ENCODE data around the gene MYD88. TPM values are rescaled to one million over a fixed set of nuclear protein-coding genes. Genes with fewer than 3 reads are reported as not detected.

Gene MYD88
- total RNA-seq, 1 donor from 2014 or later, result 74.7 TPM

DNA sequence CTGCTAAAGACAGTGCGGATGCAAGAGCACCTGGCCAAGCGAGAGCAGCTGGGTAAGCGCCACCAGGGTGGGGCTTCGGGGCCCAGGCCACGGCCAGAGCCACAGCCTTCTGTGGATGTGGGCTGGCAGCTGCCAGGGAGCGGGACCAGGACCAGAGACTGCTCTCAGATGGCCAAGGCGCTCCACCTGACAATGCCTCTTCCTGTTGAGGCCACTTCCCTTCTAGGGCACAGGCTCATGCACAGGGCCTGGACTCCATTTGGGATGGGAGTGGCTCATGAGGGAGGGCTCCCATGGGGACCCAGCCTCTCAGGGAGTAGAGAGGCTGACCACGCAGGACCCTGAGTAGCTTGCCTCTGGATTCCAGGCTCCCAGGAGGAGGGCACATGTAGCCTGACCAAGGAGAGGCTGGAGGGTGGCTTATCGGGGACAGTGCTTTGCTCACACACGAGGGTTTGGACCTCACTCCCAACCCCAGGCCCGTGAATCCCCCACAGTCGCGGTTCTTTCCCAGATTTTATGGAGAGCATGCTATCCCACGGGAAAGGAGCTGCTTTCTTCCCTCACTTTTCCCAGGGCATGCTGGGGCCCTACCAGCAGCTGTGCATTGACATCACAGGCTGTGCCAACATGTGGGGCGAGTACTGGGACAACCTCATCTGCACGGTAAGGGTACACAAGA is 26.6 kb upstream of the MYD88 start:
- intact Hi-C loops (cut with micrococcal nuclease), result no loop called here

DNA sequence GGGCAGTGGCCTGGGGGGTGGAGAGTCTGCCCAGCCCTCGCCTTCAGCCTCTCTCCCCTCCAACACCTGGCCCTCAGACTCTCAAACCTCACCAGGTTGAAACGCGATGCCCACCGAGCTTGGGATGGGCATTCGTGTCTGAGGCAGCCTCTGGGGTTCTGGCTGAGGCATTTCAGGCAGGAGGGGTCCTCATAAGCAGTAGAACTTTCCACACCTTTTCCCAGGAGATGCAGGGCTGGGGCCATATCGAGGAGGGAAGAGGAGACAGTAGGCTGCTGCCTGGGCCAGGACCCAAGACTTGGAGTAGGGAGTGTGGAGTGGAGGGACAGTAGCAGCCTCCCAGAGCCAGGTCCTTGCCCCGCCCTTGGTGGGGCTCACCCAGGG is 26.1 kb upstream of the MYD88 start:
- intact Hi-C loops (cut with micrococcal nuclease), result no loop called here

DNA sequence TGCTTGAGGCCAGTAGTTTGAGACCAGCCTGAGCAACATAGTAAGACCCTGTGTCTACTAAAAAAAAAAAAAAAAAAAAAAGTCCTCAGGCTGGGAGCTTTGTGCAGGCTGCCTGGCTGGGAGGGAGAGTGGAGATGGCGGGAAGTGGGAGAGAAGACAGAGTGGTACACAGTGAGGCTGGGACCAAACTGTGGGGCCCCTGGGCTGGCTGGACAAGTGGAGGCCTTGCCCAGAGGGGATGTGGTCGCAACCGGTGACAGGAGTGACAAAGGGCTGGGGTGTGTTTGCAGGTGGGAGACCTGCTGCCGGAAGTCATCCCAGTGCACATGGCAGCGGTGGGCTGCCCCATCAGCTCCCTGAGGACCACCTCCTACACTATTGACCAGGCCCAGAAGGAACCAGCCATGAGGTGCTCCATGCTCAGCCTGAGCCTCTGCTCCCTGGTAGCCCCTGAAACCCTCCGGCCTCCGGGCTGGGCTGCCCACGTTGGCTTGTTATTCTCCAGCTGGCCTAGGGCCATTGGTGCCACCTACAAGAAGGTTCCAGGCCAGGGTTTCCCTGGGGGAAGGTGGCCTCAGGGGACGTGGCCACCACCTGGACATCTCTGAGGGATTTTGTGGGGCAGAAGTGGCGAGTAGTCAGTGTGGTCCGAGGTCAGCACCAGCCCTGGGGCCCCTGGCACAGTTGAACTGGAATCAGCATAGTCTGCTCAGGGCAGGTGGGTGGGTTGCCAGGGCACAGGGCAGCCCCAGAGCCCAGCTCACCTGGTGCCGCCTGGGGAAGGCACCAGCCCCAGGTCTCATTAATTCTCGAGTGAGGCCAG is 24.2 kb upstream of the MYD88 start:
- intact Hi-C loops (cut with micrococcal nuclease), result no loop called here

DNA sequence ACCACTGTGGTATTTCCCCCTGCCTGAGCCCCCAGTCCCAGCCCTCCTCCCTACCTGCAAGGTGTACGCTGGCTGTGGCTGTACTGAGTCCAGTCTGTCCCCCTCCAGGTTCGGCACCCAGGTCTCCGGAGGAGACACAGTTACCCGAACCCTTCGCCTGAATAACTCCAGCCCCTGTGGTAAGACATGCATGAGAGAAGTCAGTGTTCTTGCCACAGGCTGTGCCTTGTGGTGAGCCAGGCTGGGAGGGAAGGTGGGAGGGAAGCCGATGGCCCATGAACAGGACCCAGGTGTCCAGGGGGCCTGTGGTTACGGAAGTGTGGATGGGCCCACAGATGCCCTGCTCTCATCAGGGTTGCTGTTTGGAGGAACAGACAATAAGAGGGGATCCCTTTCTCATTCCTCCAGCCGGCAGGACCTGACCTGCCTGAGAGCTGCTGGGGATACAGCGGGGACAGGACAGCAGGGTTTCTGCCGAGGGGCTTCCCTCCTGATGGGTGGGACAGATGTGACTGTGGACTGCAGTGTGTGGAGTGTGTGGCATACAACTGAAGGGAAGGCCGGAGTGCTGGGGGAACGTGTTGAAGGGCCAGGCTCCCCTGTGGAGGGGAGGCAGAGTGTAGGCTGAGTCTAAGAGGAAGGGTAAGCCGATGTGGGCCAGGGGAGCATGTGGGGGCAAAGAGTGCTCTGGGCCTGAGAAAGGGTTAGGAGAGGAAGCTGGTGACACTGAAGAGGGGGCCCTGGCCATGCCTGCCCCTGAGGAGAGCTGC is 23.4 kb upstream of the MYD88 start:
- intact Hi-C loops (cut with micrococcal nuclease), result loop anchor here (5.0 kb wide), 2 partner anchors 142 to 537 kb away; no protein-coding TSS in a partner anchor

DNA sequence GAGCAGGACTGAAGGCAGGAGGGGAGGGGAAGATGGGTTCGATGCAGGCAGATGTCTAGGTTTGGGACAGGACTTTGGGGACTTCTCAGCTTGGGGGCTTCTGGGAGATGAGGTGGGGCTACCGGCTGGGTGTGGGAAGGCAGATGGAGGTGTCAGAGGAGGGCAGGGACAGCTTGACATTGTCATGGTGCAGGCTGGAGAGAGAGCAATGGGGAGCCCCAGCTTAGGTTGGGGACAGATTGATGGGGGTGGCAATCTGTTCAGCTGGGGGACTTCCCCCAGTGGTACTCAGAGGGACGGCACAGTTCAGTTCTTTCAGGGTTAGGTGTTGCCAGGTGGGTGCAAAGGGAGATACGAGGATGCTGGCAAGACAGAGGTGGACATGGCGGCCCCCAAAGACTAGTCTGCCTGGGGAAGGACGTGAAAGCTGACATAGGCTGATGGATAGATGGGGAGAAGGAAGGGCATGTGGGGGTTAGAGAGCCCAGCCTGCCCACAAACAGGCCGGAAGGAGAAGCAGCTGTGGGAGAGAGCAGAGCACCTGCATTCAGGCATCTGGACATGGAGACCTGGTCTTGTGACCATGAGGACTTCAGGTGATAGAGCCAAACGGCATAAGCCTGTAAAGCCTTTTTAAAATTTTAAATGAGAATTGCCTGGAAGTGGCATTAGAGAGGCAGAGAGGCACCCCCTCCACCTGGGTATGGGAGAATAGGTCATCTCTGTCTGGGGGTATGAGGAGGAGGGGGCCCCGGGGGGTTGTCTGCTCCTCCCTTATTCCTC is 22.6 kb upstream of the MYD88 start:
- intact Hi-C loops (cut with micrococcal nuclease), result loop anchor here (5.0 kb wide), 2 partner anchors 141 to 536 kb away; no protein-coding TSS in a partner anchor

DNA sequence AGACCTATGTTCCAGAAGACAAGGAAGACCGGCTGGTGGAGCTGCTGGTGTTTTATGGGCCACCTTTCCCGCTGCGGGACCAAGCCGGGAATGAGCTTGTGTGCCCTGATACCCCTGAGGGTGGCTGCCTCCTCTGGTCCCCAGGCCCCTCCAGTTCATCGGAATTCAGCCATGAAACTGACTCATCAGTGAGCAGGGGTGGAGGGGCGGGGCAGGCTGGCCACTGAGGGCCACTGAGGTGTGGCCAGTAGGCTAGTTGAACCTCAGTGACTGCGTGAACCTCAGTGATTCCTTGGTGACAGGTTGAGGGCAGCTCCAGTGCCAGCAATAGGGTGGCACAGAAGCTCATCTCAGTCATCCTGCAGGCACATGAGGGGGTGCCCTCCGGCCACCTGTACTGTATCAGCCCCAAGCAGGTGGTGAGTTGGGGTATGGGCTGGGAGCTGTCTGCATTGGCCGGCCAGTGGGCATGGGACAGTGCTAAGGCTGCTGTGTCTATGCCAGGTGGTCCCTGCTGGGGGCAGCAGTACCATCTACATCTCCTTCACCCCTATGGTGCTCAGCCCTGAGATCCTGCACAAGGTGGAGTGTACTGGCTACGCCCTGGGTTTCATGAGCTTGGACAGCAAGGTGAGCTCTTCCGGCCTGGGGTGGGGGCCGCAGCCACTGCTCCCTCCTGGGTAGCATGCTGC is 21.8 kb upstream of the MYD88 start:
- intact Hi-C loops (cut with micrococcal nuclease), result loop anchor here (5.0 kb wide), 2 partner anchors 141 to 536 kb away; no protein-coding TSS in a partner anchor

DNA sequence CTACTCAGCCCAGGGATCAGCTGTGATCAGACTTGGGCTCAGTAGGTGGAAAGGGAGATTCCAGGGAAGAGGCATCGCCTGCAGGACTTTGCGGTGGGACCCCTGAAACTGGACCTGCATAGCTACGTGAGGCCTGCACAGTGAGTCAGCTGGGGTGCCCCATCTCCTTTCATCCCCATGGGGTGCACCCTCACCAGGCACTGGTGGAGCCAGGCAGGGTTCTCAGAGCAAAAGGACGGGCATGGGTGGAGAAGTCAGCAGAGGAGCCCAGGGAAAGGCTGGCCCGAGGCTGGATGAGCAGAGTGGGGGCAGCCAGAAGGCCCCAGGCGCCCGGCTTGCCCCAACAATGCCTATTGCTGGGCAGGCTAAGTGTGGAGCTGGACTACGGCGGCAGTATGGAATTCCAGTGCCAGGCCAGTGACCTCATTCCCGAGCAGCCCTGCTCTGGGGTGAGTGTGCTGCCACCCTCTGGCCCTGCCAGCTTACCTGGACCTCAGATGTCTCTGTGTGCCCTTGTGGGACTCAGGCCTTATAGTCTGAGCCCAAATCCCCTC is 21.2 kb upstream of the MYD88 start:
- intact Hi-C loops (cut with micrococcal nuclease), result loop anchor here (5.0 kb wide), 2 partner anchors 140 to 535 kb away; no protein-coding TSS in a partner anchor

DNA sequence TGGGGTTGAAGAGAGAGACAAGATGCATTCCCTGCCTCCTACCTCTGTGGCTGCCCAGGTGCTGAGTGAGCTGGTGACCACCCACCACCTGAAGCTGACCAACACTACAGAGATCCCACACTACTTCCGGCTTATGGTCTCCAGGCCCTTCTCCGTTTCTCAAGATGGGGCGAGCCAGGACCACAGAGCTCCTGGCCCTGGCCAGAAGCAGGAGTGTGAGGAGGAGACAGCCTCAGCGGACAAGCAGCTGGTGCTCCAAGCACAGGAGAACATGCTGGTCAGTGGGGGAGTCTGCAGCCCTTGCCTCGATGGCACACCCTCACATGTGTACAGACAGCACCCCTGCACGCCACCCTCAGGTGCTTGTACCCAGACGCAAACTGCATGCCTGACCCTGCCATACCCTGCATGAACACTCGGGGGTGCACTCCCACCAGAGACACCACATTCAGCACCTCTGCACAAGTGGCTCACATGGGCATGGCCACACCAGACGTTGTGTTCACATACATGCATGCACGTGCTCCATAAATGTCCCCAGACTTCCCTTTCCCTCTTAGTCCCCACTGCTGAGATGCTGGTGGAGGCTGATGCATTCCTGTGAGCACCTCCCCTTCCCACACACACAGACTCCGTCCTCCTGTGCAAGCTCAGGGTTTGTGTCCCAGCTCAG is 20.6 kb upstream of the MYD88 start:
- intact Hi-C loops (cut with micrococcal nuclease), result loop anchor here (1.0 to 5.0 kb wide), 7 partner anchors 19 to 534 kb away; partner anchors contain the start of genes ACAA1, EXOG and XYLB

DNA sequence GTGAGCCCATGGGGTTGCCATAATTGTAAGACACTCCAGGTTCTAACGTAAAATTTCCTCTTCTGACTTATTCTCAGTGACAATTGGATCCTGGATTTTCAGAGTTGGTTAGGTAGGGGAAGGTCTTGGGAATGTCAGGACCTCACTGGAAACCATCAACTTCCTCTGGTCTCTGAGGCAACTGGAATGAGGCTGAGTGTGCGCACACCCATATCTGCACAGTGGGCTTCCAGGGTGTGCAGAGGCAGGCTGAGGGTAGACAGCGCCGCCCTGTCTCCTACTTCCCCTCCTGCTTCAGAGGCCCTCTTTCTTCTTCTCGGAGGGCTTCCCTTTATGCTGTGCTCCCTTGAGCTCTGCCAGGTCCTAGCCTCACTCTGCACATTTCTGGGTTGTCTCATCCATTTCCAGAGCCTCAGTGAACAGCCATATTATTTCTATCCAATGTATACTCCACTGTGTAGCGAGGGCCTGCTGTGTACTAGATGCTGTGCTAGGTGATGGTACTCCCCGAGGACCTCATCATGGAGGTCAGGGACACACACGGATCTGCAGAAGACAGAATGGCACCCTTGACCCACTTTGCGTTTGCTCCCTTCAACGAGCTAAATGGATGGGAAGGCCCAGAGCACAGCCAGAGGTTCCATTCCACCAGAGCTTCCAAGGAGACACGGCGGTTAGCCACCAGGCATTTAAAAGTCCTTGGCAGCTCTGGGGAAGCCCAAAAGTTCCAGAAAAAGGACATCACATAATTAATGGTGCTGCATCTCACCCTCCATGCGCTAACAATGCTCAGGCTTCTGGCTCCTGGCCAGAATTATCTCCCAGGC is 19.8 kb upstream of the MYD88 start:
- intact Hi-C loops (cut with micrococcal nuclease), result loop anchor here (1.0 to 5.0 kb wide), 7 partner anchors 19 to 534 kb away; partner anchors contain the start of genes ACAA1, EXOG and XYLB

DNA sequence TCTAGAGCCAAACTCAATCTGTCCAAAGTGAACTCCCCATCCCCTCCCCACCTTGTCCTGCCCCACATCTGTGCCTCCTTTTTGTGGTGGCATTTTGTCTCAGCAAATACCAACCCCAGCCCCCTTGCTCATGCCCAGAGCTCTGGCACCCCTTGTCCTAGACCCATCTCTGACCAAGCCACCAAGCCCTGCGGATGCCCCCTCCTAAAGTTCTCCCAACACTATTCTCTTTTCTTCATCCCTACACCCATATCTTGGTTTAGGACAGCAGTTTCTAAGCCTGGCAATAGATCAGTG is 19.3 kb upstream of the MYD88 start:
- intact Hi-C loops (cut with micrococcal nuclease), result loop anchor here (5.0 kb wide), 2 partner anchors 138 to 533 kb away; no protein-coding TSS in a partner anchor

DNA sequence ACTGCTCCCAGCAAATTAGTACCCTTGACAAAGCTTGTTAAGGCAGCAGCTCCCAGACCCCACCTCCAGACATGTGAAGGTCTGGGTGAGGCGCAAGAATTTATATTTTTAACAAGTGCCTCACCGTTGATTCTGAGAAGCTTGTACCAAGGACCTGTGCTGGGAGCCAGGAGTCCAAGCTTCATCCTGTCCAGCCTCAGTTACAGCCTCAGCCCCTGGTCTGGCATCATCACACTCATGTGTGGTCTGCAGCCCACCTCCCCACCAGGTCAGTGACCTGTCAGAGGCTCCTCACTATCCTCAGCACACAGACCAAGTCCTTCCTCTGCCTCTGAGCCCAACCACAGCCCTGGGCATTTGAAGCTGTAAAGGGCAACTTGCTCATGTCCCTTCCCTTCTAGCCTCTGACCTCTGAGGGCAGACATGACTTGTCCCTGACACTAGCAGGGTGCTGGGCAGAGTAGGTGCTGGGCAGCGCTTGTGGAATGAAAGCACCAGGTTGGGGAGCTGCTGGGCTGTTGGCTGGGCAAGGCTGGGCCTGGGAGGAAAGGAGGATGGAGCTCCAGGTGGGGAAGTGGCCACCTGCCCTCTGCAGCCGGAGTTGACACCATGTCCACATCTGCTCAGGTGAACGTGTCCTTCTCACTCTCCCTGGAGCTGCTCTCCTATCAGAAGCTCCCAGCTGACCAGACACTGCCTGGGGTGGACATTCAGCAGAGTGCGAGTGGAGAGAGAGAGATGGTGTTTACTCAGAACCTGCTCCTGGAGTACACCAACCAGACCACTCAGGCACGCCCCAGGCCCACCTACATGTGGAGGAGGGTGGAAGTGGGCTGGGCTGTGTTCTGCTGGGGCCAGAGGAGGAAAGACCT is 18.4 kb upstream of the MYD88 start:
- intact Hi-C loops (cut with micrococcal nuclease), result loop anchor here (5.0 kb wide), 2 partner anchors 137 to 532 kb away; no protein-coding TSS in a partner anchor

DNA sequence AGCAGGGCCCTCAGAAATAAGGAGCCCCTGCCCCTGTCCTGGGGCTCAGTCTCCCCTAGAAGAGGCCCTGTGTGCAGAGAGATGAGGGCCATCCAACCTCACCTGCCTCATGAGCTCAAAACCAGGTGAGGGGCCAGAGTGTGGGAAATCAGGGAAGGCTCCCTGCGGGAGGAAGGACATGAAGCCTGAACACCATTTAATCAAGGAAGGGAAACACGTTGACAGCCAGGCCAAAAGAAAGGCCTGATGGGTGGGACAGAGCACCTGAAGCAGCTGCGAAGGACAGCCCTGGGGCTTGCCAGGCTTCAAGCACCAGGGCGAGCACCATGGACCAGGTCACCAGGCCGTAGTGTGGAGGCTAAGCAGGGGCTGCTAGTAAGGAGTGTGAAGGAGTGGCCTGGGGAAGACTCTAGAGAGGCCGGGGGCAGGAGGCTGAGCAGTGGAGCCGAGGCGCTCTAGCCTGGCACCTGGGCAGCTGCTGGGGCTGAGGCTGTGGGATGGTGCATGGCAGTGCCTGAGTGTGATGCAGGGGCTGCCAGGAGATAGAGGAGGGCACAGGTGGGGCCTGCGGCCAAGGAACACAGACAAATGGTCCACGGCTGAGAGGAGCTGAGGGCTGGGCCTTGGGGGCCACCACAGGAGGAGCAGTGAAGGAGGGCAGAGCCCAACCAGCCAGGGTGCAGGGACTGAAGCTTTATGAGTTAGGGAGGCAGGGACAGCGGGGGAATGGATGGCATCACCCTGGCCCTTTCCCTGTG is 17.6 kb upstream of the MYD88 start:
- intact Hi-C loops (cut with micrococcal nuclease), result no loop called here

DNA sequence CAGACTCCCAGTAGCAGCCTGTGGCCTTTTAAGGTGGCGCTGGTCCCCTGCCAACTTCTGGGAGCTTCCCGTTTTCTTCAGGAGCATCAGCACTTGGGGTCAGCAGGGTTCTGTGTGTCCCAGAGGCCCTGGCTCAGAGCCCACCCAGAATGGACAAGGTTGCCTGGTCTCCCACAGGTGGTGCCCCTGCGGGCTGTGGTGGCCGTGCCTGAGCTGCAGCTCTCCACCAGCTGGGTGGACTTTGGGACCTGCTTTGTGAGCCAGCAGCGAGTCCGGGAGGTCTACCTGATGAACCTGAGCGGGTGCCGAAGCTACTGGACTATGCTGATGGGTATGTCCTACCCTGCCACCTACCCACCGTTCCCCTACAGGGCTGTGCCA is 17.0 kb upstream of the MYD88 start:
- intact Hi-C loops (cut with micrococcal nuclease), result no loop called here

DNA sequence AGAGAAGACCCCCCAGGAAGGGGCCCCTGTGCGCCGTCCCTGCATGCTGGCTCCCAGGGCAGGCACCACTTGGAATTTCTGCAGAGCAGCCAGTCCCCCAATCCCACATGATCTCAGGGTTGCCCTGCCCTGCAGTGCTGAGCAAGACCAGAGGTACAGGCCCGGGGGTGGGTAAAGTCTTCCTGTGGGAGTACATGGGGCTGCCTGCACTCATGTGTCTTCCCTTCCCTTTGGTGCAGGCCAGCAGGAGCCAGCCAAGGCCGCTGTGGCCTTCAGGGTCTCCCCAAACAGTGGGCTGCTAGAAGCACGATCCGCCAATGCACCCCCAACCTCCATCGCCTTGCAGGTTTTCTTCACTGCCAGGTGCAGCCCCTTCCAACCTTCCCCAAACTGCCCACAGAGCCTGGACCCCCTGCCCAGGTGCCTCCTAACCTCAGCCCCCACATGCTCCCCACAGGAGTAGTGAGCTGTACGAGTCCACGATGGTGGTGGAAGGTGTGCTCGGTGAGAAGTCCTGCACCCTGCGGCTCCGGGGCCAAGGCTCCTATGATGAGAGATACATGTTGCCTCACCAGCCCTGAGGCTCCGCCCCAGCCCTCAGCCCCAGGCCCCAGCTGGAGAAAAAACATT is 16.5 kb upstream of the MYD88 start:
- intact Hi-C loops (cut with micrococcal nuclease), result no loop called here

DNA sequence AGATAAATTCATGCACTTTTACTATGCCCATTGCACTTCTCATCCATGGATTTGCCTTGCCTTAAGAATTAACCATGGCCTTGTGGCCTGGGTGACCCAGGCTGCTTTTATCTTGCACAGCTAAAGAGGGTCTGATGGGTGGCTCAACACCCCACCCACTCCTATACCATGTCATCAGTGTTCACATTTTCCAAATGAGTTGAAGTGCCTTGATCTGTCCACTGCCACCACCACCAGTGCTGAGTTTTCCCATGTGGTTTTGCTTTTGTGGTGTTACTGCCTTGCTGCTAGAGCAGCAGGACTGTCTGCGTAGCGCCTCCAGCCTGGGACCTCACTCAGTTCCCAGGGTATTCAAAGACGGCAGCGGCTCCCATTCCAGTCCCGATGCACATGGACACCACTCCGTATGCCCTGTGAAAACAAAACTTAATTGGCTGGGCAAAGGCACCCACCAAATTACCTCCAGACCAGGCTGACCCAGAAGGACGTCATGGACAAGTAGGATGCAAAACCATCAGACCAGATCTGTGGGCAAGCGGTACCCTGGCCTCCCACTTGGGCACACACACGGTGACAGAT is 15.7 kb upstream of the MYD88 start:
- intact Hi-C loops (cut with micrococcal nuclease), result no loop called here

Measured in T-helper 1 cell treated with Interleukin-12 subunit alpha and Interleukin-12 subunit beta and Interleukin-4 antibody, amounts not matched to agents 30 ng/mL and 1 ng/mL, for 36 hours (primary cell).